Measurements from ENCODE around the gene ZBTB20. TPM values are rescaled to one million over a fixed set of nuclear protein-coding genes. Genes with fewer than 3 reads are reported as not detected.

Gene ZBTB20
- total RNA-seq, 1 experiment from 2014 or later: 11.0 TPM

DNA sequence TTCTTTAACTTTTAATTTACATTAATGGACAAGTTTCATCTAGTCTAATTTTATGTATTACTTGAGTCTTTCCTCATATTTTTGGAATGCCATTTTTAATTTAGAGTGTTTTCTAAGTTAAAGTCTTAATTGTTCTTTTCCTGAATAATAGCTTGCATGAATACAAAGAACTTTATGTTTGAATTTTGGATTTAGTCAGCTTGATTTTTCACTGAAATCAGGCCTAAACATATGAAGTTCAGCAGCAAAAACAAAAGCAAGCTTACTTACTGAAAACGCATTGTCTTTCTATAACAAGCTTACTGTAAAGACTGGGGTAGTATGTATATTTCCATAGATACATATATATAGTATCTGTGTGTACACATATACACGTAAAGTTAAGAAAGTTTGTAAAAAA, 126.0 kb downstream of the ZBTB20 start:
- DNase-seq (ENCODE audit: low spot score): no peak

DNA sequence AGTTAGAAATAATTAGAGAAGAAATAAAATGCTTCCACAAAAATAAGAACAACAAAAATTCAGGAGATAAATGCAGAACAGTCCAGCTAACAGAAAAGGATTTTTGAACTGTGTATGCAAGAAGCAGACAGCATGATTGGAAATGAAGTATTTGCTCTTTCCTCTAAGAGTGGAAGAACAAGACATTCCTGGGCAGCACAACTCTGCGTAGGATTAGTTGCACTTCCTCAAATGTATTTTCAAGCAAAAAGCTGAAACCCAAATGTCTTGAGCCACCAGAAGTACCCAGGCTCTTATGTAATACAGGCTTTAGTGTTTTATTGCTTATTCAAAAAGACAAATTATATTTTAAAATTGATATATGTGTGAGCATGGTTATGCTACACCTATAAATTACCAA, 127.2 kb downstream of the ZBTB20 start:
- no peak for DNase-seq (ENCODE audit: low spot score)

DNA sequence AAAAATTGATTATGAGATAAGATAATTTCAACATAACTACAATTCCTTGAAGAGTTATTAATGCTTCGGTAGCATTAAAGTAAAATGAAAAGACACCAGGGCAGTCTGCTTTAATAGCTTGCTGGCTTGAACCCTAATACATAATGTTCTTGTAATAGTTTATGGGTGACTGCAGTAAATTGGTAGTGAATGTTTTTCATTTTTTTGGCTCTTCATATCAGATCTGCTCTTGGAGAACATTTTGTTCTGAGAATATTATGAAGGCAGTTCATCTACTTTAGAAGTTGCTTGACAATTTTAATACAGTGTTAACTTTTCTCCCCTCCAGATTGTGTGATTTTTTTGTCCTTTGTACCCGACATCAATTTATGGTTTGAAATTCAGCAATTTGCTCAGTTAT, 128.4 kb downstream of the ZBTB20 start:
- DNase-seq (ENCODE audit: low spot score): no peak

DNA sequence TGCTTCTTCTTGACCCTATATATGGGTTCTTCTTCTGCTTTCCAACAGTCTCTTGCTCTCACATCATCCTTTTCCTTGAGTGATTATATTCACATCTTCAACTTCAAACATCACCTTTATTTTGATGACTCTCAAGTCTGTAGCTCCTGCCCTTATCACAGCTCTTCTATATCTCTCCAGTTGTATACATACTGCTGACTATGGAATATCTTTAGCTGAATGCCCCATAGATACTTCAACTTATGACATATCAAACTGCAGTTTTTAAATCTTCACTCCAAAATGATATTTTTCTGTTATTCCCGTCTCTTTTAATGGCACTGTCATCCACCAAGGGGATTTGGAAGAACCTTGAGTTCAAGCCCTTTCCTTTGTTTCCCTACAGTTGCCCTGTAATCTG, 139.1 kb downstream of the ZBTB20 start:
- no peak for DNase-seq (ENCODE audit: low spot score)

DNA sequence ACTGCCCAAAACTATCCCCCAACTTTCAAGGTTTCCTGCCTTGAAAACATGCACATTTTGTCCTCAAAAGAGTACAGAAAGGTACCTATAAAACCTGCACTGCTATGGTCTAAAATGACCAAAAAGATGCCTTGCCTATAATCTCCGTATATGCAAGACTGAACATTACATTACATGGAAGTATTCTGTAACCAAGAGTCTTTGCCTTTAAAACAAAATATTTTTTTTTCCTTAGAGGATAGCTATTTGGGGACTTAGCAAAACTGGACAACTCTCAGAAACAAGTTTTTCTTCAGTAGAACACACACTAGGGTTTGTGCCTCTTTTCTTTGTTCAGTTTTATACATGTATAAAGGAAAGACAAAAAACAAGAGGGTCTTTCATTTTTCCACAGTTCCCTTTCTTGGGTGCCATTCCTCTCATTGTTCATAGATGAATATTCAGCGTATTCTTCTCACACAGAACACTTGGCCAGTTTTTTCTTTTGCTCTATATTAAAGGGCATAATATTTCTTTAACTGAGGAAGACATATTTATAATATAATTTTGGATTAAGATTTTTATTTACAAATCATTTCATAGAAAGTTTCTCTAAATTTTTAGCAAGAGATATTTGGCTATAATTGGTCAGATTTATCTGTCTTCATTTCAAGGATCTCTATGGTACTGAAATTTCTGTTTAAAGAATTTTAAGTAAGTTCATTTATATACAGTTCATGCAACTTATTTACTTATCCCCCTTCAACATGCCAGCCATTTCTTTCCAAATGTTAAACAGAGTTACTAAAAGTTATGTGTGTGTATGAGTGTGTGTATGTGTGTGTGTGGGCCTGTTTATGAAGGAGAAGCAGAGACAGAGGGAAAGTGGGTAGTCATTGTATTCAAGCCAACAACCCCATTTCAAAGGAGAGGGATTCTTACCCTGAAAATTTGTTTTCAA, 142.6 kb downstream of the ZBTB20 start:
- no peak for DNase-seq (ENCODE audit: low spot score)

DNA sequence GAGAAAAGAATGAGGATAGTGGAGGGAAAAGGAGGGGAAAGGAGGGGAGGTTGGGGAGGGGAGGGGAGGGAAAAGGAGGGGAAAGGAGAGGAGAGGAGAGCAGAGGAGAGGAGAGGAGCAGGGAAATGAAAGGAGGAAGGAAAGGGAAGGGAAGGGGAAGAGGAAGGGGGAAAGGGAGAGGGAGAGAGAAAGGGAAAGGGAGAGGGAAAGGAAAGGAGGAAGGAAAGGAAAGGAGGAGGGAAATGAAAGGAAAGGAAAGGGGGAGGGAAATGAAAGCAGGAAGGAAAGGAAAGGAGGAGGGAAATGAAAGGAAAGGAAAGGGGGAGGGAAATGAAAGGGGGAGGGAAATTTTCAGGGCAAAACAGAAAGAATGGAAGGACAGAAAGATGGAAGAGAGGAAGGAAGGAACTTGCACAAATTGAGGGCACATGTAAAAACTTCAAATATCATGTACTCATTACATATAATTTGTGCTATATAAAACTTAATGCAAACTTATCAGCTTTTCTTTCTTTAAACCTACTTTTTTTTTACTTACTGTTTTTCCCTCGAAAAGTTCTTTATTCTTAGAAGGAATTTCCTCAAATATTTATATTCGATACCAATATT, 148.0 kb downstream of the ZBTB20 start:
- no peak for DNase-seq (ENCODE audit: low spot score)

DNA sequence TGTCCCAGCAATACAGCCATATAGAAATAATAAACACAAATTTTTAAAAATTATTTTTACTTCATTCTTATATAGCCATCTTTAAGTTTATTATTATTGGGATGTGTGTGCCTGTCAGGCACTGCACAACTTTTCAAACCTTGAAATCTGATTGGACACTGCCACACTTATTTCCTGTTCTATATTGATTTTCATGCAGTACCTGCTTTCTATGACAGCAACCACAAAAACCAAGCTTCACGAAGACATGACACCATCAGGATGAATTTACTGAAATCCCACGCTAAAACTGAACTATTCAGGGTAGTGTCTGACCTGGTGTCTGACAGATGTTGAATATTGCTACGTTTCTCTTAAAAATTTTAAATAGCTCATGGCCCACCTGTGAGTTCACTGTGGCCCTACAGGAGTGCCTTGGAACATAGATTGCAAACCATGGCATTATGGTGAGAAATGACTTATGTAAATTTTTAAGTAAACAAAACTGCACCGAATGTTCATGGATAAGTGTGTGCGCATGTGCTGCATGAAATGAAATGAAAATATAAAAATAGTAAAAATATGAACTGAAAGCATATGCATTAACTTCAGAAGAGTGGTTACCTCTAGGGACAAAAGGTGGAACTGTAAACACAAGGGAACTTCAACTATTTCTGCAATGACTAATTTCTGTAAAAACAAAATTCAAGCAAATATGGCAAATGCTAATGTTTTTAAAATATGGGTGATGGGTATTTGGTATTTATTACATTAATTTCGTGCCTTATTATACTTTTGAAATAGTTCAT, 152.3 kb downstream of the ZBTB20 start:
- DNase-seq (ENCODE audit: low spot score): no peak

DNA sequence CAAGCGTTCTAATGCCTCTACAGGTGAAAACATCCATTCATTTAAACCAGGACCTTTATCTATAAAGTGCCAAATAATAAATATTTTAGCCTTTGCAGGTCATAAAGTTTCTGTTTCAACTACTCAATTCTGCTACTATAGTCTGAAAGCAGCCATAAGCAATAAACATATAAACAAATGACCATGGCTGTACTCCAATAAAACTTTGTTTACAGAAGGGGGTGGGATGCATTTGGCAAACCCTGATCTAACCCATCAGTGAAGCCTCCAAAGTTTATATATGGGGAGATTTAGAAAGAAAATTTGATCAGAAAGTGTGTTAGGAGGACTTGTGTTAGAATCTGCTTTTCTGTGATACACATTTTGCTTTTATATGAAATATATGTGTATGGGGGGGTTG, 161.3 kb downstream of the ZBTB20 start:
- no peak for DNase-seq (ENCODE audit: low spot score)

DNA sequence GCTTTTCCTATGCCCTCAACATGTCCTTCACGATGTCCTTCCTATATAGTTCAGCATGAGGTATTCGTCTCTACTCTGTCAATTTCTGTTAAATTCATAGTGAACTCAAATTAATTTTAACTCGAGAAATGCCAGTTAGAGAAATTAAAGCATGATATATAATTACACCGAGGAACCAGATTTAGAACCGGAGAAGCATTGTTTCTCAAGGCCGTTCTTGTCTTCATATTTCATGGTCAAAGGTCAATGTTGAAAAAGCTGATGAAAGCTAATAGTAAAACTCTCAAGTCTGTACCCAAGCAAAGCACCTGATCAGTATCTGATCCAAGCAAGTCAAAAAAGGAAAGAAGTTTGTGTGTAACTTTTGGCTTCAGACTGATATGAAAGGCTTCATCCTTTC, 163.8 kb downstream of the ZBTB20 start:
- no peak for DNase-seq (ENCODE audit: low spot score)

DNA sequence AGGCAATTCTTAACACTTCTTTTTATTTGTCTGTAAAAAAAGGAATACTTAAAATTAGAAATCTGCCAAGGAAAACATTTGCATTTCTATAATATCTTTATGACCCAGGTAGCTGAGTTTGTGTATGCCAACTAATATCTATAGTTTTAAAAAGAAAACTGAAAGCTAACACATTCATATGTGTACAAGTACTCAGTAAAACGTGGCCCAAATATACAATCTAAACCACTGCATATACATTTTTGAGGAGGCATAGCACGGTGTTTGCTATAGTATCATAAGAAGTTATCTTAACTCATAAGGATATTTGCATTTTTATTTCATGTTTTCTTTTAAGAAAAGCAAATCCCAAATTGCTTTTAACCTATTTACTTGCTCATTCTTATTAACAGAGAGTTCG, 172.7 kb downstream of the ZBTB20 start:
- no peak for DNase-seq (ENCODE audit: low spot score)

DNA sequence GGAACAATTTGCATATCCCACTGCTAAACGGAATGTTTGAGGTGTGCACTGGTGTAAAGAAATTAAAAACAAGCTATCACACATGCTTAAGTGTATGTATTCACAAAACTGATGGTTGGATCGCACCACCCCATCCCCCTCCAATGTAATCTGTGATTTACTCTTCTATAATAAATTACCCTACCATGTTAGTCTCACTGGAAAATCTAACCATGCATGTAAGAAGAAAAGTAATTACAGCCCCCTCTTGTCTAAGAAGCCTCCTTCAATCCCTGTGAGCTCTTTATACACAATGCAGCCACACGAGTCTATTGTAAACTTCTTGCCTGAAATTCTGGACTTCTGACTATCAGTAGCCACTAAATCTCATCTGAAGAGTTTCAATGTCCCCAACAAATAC, 173.6 kb downstream of the ZBTB20 start:
- no peak for DNase-seq (ENCODE audit: low spot score)

DNA sequence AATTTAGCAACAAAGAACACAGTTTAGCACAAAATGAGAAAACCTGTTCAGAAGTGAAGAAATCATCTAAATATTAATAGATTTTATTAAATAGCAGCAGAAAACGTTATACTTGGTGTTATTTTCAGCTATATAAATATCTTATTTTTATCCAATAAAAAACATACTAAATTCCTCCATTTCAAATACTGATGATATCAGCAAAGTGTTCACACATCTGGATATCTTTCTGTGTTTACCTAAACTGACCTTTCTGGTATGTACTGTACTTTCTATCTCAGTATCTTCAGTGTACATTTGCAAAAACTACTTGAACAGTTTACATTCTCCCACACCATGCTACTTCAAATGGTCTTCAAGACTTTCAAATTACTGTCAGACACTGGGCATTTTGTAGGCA, 179.9 kb downstream of the ZBTB20 start:
- no peak for DNase-seq (ENCODE audit: low spot score)

DNA sequence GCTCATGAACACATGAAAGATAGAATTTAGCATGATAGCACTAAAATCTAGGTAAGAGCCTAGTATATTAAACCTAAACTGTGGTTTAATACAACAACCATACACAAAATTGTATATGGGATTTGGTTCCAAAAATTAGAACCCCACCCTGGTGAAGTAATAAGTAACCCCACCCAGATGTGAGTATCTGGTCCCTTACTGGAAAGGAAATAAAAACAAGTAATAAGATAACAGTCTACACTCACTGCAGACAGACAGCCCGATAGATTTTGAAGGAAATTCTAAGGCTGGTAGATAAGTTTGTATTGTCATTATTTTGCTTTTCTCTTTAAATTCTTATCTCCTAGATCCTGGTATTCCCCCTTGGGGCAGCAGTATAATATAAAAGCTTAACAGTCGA, 184.9 kb downstream of the ZBTB20 start:
- DNase-seq (ENCODE audit: low spot score): no peak

DNA sequence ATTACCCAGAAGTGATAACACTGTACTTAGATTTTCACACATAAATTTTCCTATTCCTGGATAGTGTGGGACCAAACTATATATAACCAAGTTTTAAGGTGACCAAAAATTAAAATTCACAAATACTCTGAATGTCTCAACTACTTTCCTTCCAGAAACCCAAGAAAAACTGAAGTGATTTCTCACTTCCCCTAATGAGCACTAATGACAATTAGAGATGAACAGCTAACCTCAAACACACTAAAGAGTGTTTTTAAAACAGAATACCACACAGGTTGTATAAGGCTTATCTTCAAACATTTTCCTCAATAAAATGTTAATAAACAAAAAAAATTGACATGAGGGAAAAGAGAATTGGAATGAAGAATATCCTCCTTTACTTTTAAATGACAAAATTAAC, 188.2 kb downstream of the ZBTB20 start:
- no peak for DNase-seq (ENCODE audit: low spot score)

DNA sequence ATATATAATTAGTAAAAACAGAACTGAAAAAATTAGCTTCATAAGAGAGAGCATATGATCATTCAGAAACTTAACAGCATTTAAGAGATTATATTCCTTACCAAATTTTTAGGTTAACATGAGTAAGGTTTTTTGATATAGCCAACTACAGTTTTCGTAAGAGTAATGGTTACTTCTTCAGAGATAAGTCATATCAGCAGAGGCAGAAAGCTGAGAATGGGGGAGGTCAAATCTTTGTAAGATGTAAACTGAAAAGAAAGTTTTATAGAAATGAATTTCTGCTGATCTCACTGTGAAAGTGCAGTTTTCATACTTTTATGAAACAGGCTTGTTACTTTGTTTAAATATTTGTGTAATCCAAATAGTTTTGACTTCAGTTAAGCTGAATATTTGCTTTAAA, 193.3 kb downstream of the ZBTB20 start:
- DNase-seq (ENCODE audit: low spot score): no peak

DNA sequence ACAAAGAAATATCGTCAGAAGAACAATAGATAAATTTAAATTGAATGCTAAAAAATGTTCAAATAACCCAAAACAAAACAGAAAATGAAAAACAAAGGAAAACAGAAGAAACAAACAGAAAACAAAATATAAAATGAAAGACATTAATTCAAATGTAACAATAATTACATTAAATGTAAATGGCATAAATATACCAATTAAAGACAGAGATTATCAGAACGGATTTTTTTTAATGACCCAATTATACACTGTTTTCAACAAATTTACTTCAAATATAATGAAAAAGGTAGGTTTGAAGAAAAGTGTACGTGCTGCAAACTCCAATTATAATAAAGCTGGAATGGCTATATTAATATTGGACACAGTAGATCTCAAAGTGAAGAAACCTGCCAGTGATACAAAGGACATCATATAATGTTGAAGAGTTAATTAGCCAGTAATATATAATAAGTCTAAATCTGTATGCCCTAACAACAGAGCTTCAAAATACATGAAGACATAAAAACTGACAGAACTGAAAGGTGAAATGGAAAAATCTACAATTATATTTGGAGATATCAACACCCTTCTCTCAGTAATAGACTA, 193.8 kb downstream of the ZBTB20 start:
- no peak for DNase-seq (ENCODE audit: low spot score)

DNA sequence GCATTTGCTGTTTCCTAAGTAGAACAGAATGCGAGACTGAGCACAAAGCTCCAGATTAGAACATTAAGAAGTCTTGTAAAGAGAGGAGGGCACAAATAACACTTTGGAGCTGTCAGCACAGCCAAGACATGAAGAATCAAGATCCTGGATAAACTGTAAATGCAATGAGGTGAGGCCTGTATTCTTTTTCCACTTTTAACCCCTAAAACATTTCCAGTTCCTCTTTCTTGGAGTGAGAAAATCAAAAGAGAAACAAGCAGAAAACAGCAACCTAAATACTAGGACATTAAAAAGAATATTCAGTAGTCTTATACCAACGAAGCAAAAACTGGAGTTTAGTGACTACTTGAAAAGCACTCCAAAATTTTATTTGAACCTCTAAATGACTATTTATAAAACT, 204.3 kb downstream of the ZBTB20 start:
- no peak for DNase-seq (ENCODE audit: low spot score)

DNA sequence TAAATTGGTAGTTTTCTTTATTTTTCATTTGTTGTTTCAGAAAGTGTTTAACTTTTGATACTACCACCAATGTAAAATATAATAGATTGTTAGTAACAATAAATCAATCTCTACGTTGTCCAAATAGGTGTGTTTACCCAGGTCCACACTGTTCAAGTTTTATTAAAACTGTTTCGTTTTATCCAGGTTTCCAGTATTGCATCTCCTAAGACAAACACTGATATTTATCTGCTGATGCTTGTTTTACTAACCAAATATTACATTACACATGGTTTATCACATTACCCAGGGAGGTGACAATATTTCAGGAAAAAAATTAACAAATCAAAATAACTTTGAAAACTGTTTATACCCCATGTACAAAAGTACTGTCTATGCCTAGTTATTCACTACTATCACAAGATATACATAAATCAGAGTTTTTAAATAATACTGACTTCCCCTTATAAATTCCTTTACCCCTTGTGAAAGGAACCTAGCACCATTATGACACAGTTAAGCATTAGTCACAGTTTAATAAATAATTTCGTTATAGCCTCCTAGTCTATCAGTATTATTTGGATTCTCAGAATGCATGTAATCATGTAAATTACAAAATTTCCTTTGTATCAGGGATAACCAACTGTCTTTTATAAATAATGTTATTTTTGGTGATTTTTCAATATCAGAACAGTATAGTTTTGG, 205.3 kb downstream of the ZBTB20 start:
- no peak for DNase-seq (ENCODE audit: low spot score)

DNA sequence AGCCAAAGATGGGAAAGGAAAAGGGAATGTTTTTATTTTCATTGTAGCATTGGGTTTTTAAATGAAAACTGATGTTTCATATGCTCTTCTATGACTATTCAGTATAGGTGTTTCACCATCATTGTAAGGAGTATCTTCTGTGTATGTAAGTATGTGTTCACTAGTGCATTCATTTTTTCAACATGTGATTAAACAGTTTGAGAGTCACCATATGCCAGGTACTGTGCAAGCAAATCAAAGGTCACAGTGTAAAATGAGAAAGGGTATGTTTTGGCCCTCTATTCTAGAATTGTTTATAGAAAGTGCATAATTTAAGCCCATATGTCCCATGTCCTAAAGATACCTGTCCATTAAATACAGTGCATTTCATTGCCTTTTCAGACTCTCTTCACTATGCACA, 207.2 kb downstream of the ZBTB20 start:
- no peak for DNase-seq (ENCODE audit: low spot score)

DNA sequence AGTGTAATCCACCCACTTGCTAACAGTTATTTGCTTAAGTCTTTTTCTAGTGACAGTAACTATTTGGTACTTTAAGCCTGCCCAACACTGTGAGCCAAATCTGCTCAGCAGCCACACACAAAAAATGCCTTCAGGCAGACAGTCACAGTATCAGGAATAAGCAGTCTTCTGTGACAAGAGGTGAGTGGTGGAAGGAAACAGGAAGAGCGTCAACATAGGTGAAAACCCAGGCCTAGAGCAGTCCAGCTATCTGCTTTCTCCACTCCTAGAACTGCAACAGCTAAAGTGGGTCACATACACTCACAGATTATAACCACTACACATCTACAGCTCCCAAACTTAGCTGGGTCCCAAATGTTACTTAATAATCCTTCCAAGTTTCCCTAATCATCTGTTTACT, 213.7 kb downstream of the ZBTB20 start:
- no peak for DNase-seq (ENCODE audit: low spot score)

DNA sequence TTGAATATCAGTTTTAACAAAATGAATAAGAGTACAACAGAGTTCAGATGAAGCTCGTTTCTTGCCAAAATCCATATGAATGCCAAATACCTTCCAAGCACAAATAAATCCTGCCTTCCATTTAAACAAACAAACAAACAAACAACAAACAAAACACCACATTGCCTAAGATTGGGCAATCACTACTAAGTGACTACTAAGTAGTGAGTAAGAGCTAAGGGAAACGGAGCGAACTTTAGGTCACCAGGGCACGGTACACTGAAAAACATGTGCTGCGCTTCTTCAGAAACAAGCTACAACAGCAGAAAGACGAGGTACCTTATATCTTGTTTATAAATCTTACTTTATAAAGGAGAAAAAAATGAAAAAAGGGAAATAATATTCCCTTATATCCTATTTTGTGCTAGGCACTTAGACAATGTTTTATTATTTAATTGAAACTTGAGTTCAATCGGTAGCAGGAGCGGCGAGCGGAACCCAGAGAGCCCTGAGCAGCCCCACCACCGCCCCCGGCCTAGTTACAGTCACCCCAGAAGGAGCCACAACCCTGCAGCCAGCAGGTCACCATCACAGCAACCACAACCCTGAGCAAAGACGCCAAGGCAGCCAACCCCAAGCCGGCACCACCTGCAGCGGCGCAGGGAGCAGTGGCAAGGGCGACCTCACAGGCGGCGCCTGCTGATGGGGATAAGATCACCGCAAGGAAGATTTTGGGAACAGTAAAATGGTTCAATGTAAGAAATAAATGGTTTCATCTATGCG, 216.9 kb downstream of the ZBTB20 start:
- DNase-seq (ENCODE audit: low spot score): no peak
